Motor neuron (in vitro differentiated cells): Measurements from ENCODE around the gene SOD1. TPM values are rescaled to one million over a fixed set of nuclear protein-coding genes. Genes with fewer than 3 reads are reported as not detected.
A peak's percentile ranks its signal among the peaks of the same experiment; 100 is the strongest.
"Not testable (repeated sequence)": the region's sequence is repeated elsewhere in the genome, so short reads cannot be mapped to it uniquely, and the experiment has no call there.

Experiments
- ATAC-seq, 8 experiments: fragments of 200-7000 bp; cut with Tn5 transposase; replicated peaks in 6 of 8; 2 replicates each; pipeline ENCODE4 v1.8.0; 2021; ENCODE audit warnings: mild to moderate bottlenecking in 8 of 8, moderate library complexity in 8 of 8
- H3K27ac ChIP-seq, 2 donors: fragments of 250-450 bp; sonication (Bioruptor Pico); 2 replicates each; pipeline ENCODE4 v1.9.0; 2021; ENCODE audit warnings: antibody characterized with exemption in 2 of 2, mild to moderate bottlenecking in 2 of 2, moderate library complexity in 1 of 2
- H3K4me1 ChIP-seq, 2 donors: fragments of 250-450 bp; sonication (Bioruptor Pico); replicated peaks in 1 of 2; 2 replicates each; pipeline ENCODE4 v1.6.1; 2021; ENCODE audit warnings: antibody characterized with exemption in 2 of 2, mild to moderate bottlenecking in 2 of 2, moderate library complexity in 1 of 2
- H3K4me3 ChIP-seq, 5 donors: fragments of 250-450 bp; sonication (Bioruptor Pico); 2 replicates each; pipeline ENCODE4 v1.9.0; 2021; ENCODE audit warnings: antibody characterized with exemption in 5 of 5, mild to moderate bottlenecking in 5 of 5, moderate library complexity in 4 of 5
- WGBS, 10 experiments: fragments of 450-650 bp; shearing (Covaris generic); methylation state at CpG; one replicate each; pipeline ENCODE4 v1.0.0; 2022; 5-methylcytosine and 5-hydroxymethylcytosine counted together
- in situ Hi-C, 9 experiments: fragments of 400-800 bp; cut with MboI; loops; one replicate each; pipeline ENCODE4 v1.15.0; 2021; ENCODE audit warnings: low sequenced_read_pairs in 9 of 9, low pct_unique_long_range_greater_than_20kb in 2 of 9; ENCODE audit not compliant: unreplicated experiment in 9 of 9
- total RNA-seq, 8 experiments: library from RNA; unstranded; fragments of 300-600 nt; gene quantifications; 2 replicates each; pipeline versions ENCODE4 v1.2.3 to v1.2.4, GENCODE V29; 2022

Gene SOD1
- total RNA-seq, 8 experiments from 2014 or later, result 169 to 342 (median 219) TPM

- H3K4me3 ChIP-seq, result peak overlapping the region; percentile 60 to 83 (median 68)
- peak in 3 of 8 experiments; percentile 1 to 26 (median 3) for ATAC-seq
- H3K27ac ChIP-seq, result peak overlapping the region in 1 of 2 donors; percentile 89
- peaks cover 5 to 8% of the 10 kb centered on the region in 2 donors for H3K4me1 ChIP-seq
- in situ Hi-C loops, result no loop called here
- WGBS, 10 experiments, result 0 to 5% (median 0%) methylated on average over 1 to 9 of the region's 12 CpGs; no CpG with 5 or more reads in 3 of the 10 experiments
Observed at GRCh38 chr21:31660259-31660565, 719 bp downstream of the SOD1 start.

DNA sequence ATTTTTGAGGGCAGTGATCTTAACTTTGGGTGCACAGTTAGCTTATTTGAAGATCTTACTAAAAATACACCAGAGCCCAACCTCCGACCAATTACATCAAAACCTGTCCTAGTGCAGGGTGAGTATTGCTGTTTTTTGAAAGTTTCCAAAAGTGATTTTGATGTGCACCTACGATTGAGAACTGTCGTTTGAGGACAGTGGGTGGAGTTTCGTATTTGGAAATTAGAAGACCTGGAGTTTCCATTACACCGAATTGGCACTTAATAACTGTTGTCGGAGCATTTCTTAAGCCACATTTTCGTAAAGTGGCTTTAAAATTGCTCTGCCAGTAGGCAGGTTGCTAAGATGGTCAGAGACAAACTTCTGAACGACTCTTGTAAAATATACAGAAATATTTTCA is 1.1 kb downstream of the SOD1 start:
- Histone ChIP-seq H3K4me3 (peak overlapping the region; percentile 60 to 83 (median 68)), H3K27ac (no peak overlapping the region), H3K4me1 (peaks cover 5 to 8% of the 10 kb centered on the region in 2 donors)
- ATAC-seq, result no peak
- in situ Hi-C loops, result no loop called here
- WGBS, 10 experiments, result 2 to 39% (median 14%) methylated on average over 1 to 8 of the region's 8 CpGs; no CpG with 5 or more reads in 1 of the 10 experiments

DNA sequence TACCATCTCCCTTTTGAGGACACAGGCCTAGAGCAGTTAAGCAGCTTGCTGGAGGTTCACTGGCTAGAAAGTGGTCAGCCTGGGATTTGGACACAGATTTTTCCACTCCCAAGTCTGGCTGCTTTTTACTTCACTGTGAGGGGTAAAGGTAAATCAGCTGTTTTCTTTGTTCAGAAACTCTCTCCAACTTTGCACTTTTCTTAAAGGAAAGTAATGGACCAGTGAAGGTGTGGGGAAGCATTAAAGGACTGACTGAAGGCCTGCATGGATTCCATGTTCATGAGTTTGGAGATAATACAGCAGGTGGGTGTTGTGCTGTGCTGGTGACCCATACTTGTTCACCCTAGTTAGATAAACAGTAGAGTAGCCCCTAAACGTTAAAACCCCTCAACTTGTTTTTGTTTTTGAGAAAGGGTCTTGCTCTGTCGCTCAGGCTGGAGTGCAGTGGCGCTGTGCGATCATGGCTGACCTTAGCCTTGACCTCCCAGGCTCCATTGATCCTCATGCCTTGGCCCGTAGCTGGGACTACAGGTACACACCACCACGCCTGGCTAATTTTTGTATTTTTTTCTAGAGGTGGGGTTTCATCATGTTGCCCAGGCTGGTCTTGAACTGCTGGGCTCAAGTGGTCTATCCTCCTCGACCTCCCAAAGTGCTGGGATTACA is 4.2 kb downstream of the SOD1 start:
- in situ Hi-C loops, result no loop called here
- ATAC-seq, result no peak
- WGBS, 10 experiments, result 75 to 100% (median 84%) methylated on average over 1 to 5 of the region's 7 CpGs; no CpG with 5 or more reads in 5 of the 10 experiments
- no peak overlapping the region for H3K27ac ChIP-seq
- peaks cover 5 to 8% of the 10 kb centered on the region in 2 donors for H3K4me1 ChIP-seq
- no peak overlapping the region for H3K4me3 ChIP-seq

DNA sequence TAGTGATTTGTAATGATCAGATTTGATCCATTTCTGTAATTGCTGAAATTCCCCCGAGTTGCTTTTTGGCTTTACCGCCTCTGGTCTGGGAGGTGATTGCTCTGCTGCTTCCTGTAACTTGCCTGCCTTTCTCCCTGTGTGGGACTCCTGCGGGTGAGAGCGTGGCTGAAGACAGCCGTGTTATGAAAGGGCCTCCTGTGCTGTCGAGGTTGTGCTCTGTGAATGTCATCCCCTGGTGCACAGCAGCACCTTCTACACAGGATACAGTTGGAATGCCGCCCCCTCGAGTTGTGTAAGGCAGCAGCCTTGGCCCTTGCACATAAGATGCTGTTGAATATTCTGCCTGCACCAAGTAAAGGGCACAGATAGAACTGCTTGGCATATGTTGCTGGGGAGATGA is 5.9 kb downstream of the SOD1 start:
- H3K4me1 ChIP-seq, result peaks cover 3 to 14% of the 10 kb centered on the region in 2 donors
- H3K4me3 ChIP-seq, result no peak overlapping the region
- no peak overlapping the region for H3K27ac ChIP-seq
- in situ Hi-C loops, result no loop called here
- 20 to 100% (median 81%) methylated on average over 1 to 8 of the region's 8 CpGs; no CpG with 5 or more reads in 1 of the 10 experiments for WGBS, 10 experiments
- peak in 3 of 8 experiments; percentile 19 to 46 (median 20) for ATAC-seq

GRCh38 chr21:31665869-31666268 is 6.4 kb downstream of the SOD1 start:
- in situ Hi-C loops, H3K27ac ChIP-seq, H3K4me3 ChIP-seq, ATAC-seq: not testable (repeated sequence)
- WGBS, 10 experiments, result 93 to 100% (median 100%) methylated on average over 1 to 3 of the region's 4 CpGs; no CpG with 5 or more reads in 6 of the 10 experiments
- peaks cover 1 to 15% of the 10 kb centered on the region in 2 donors for H3K4me1 ChIP-seq

DNA sequence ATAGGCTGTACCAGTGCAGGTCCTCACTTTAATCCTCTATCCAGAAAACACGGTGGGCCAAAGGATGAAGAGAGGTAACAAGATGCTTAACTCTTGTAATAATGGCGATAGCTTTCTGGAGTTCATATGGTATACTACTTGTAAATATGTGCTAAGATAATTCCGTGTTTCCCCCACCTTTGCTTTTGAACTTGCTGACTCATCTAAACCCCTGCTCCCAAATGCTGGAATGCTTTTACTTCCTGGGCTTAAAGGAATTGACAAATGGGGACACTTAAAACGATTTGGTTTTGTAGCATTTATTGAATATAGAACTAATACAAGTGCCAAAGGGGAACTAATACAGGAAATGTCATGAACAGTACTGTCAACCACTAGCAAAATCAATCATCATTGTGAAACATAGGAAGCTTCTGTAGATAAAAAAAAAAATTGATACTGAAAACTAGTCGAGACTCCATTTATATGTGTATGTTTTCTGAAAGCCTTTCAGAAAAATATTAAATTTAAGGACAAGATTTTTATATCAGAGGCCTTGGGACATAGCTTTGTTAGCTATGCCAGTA is 7.0 kb downstream of the SOD1 start:
- H3K4me3 ChIP-seq, result no peak overlapping the region
- in situ Hi-C loops, result no loop called here
- 61 to 100% (median 86%) methylated on average over 1 to 5 of the region's 5 CpGs for WGBS, 10 experiments
- no peak overlapping the region for H3K27ac ChIP-seq
- peaks cover 0 to 9% of the 10 kb centered on the region in 2 donors for H3K4me1 ChIP-seq
- no peak for ATAC-seq

DNA sequence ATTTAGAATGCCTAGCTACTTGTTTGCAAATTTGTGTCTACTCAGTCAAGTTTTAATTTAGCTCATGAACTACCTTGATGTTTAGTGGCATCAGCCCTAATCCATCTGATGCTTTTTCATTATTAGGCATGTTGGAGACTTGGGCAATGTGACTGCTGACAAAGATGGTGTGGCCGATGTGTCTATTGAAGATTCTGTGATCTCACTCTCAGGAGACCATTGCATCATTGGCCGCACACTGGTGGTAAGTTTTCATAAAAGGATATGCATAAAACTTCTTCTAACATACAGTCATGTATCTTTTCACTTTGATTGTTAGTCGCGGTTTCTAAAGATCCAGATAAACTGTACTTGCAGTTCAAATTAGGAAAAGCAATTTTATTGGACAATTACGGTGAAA is 7.6 kb downstream of the SOD1 start:
- in situ Hi-C loops, result no loop called here
- 79 to 100% (median 94%) methylated on average over 1 to 5 of the region's 5 CpGs; no CpG with 5 or more reads in 1 of the 10 experiments for whole genome bisulfite sequencing, 10 experiments
- no peak overlapping the region for H3K27ac ChIP-seq

GRCh38 chr21:31667639-31668038 is 8.1 kb downstream of the SOD1 start:
- ATAC-seq, result no peak
- H3K4me1 ChIP-seq, result peaks cover 0 to 9% of the 10 kb centered on the region in 2 donors
- no peak overlapping the region for H3K27ac ChIP-seq
- no peak overlapping the region for H3K4me3 ChIP-seq
- in situ Hi-C loops, result no loop called here

More for the DNA sequence above, 7.6 kb downstream of the SOD1 start:
- Histone ChIP-seq H3K4me1 (peaks cover 0 to 9% of the 10 kb centered on the region in 2 donors), H3K4me3 (no peak overlapping the region)
- ATAC-seq, result peak in 2 of 8 experiments; percentile 24 to 55

GRCh38 chr21:31668651-31669491 is 9.4 kb downstream of the SOD1 start:
- no peak for ATAC-seq
- H3K27ac ChIP-seq, result no peak overlapping the region
- 63 to 100% (median 86%) methylated on average over 1 to 2 of the region's 2 CpGs; no CpG with 5 or more reads in 1 of the 10 experiments for WGBS, 10 experiments
- H3K4me1 ChIP-seq, result peaks cover 0 to 9% of the 10 kb centered on the region in 2 donors
- in situ Hi-C loops, result no loop called here
- H3K4me3 ChIP-seq, result no peak overlapping the region

DNA sequence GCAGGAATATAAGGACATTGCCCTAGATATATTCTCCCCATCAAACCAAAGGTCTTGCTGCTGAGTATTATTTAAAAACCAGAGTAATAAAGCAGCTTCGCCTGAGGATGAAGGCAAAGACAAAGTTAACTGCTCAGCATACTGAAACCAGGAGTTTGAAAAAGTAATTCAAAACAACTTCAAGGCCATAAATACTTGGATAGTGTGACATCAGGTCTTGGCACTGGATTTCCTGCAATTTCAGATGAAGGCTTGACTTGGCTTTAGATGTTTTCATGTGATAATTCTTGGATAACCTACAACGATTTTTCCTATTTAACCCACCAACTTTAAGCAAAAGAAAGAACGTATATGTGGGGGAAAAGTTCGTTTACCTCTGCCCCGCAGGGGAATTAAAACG is 10.6 kb downstream of the SOD1 start:
- WGBS, 10 experiments, result 0 to 77% (median 57%) methylated on average over 2 to 6 of the region's 6 CpGs
- H3K27ac ChIP-seq, result no peak overlapping the region
- H3K4me3 ChIP-seq, result no peak overlapping the region
- in situ Hi-C loops, result no loop called here
- H3K4me1 ChIP-seq, result peaks cover 0 to 9% of the 10 kb centered on the region in 2 donors
- ATAC-seq, result peak in 1 of 8 experiments; percentile 11

GRCh38 chr21:31671146-31671716 is 11.7 kb downstream of the SOD1 start:
- no peak overlapping the region for H3K4me3 ChIP-seq
- in situ Hi-C loops, result no loop called here
- ATAC-seq, result peak in 1 of 8 experiments; percentile 7

GRCh38 chr21:31671931-31672330 is 12.4 kb downstream of the SOD1 start:
- Histone ChIP-seq H3K4me1 (peaks cover 0 to 9% of the 10 kb centered on the region in 2 donors), H3K4me3 (no peak overlapping the region), H3K27ac (no peak overlapping the region)
- in situ Hi-C loops, result no loop called here
- peak in 2 of 8 experiments; percentile 8 to 9 for ATAC-seq
- WGBS, 10 experiments, result 73 to 100% (median 97%) methylated on average over 1 to 11 of the region's 17 CpGs; no CpG with 5 or more reads in 4 of the 10 experiments

More at GRCh38 chr21:31671146-31671716, 11.7 kb downstream of the SOD1 start:
- H3K4me1 ChIP-seq, result peaks cover 0 to 9% of the 10 kb centered on the region in 2 donors
- no peak overlapping the region for H3K27ac ChIP-seq
- 78 to 94% (median 87%) methylated on average over 3 to 12 of the region's 12 CpGs; no CpG with 5 or more reads in 1 of the 10 experiments for WGBS, 10 experiments
